ENCODE results near the gene BACH2.
"Not testable (repeated sequence)": the region's sequence is repeated elsewhere in the genome, so short reads cannot be mapped to it uniquely, and the experiment has no call there.

BACH2 gene

GRCh38 chr6:90032489-90033212 lies 264.0 kb downstream of the BACH2 start:
- DNase-seq (ENCODE audit: low read depth in 2 of 2): not testable (repeated sequence)

DNA sequence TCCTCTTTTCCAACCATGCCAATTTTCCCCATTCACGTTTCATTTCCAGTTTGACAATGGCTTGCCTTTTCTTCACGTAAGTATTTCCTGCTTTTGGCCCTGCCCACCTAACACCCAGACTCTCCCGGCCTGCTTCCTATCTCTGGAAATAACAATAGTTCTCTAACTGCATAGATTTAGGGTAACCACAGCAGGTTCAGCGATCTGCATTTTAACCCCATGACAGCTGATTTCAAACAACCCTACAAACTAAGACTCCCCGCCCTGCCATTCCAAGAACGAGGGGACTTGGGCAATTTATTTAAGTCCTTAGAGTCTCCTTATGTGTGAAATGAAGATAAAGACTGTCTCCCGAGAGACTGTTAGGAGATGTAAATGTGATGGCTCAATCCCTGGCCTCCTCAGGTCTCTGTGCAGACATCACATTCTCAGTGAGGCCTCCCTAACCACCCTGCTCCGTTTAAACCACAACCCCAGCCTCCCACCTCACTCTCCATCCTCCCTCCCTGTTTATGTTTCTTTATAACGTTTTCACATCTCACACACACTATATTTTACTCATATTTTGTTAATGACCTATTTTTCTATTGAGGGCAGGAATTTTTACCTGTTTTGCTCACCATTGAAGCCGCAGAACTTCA lies 267.5 kb downstream of the BACH2 start:
- no peak for DNase-seq (ENCODE audit: low read depth in 2 of 2)

DNA sequence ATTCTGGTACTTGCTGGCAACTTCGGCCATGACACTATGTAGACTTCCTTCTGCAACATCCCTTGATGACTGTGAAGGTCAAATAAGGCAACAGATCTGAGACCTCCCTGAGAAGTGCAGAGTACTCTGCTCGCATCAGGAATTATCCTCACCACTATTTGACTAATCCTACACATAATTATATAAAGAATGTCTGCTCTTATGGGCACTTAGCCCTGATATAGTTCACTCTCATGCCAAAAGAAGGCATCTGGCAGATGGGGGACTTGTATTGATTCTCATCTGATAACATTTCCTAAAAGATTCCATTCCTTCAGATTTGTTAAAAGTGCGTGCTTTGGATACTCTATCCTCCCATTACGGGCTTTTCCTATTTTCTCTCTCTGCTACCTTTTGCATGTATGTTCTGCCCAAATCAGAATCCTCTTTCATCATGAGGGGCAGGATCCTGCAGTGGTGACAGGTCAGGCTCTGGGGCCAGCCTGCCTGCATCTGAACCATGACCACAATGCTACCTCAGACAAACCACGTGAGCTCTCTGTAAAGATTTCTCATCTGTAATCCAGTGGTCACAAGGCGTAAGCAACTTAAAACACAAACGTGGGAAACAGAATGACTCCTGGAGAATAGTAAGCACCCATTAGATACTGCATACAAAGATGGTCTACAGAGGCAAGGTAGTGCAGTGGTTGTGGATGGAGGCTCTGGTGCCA lies 268.4 kb downstream of the BACH2 start:
- no peak for DNase-seq (ENCODE audit: low read depth in 2 of 2)

DNA sequence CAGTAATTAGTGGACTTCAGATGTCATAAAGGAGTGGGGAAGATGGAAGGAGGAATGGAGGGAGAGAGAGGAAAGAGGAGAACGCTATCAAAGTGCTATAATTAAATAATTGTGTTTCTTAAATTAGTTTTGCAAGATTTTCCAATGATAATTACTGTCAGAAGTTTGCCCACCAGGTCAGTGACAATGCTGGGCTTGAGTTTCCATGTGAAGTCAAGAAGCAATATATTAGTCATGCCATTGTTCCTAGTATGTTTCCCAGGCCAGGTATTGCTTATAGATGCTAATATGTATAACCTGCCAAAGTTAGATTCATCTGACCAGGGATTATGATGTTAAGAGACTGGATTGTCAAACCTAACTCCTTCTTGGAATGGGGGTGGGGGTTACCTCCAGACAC lies 270.4 kb downstream of the BACH2 start:
- DNase-seq (ENCODE audit: low read depth in 2 of 2): no peak

DNA sequence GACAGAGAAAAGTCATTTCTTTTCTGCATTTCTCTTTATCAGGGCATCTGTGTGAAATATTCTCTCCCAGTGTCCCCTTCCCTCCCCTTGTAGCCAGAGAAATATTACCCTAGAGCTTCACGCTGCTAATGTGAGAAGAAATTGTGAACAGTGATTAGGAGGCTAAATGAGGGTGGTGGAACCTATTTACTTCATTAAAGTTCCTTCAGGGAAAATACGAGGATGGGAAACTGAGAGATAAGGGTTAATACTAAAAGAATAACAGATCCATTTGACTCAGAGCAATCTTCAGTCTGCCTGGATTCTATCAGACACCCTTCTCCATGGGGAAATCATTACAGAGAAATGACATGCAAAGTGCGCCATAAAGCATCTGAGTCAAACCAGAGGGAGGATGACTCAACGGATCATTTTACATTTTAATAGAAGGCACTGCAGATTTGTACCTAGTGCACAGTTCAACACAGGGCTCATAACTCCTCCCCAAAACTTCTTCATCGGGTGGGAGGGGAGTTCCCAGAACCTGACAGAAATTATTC lies 271.1 kb downstream of the BACH2 start:
- peak in 1 of 2 donors; percentile 29 for DNase-seq (ENCODE audit: low read depth in 2 of 2)

- DNase-seq (ENCODE audit: low read depth in 2 of 2): no peak
These were observed 272.0 kb downstream of the BACH2 start for GRCh38 chr6:90024633-90025032.

GRCh38 chr6:90021711-90022110 lies 274.9 kb downstream of the BACH2 start:
- no peak for DNase-seq (ENCODE audit: low read depth in 2 of 2)

GRCh38 chr6:90020746-90021145 lies 275.9 kb downstream of the BACH2 start:
- no peak for DNase-seq (ENCODE audit: low read depth in 2 of 2)

- no peak for DNase-seq (ENCODE audit: low read depth in 2 of 2)
These were observed 277.4 kb downstream of the BACH2 start for GRCh38 chr6:90019216-90019615.

DNA sequence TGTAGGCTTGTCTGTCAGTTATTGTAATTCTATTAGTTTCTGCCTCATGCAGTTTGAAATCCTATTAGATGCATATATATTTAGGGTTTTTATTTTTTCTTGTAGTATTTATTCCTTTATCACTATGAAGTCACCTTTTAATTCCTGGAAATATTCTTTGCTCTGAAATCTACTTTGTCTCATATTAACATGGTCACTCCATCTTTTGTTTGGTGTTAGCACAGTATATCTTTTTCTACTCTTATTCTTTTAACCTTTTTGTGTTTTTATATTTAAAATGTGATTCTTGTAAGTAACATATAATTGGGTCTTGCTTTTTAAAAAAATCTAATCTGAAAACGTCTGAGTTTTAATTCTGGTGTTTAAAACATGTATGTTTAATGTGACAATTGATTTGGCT lies 280.8 kb downstream of the BACH2 start:
- no peak for DNase-seq (ENCODE audit: low read depth in 2 of 2)

DNA sequence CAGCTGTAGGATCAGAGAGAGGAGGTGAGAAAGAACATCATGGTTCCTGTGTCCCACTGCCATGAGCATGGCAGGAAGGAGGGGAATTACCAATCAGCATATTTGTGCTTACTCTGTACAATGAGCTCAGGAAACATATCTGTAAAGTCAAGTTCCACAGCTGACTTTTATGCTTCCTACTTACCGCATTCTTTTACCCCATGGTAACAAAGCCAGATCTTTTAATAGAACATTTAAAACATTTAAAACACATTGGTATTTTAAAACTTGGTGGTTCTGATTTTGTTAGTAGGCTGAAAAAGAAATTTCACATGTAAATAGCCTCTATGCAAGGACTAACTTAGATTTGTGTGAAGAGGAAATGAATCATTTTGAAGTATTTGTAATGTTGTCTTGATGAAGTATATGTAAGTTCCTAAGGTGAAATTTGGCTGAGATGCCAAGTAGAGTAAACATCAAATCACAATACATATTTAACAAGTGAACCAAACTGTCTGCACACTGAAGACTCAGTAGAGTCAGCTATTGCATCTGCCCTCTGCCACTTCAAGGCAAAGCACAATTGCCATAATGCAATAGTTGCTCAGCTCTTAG lies 287.6 kb downstream of the BACH2 start:
- no peak for DNase-seq (ENCODE audit: low read depth in 2 of 2)

DNA sequence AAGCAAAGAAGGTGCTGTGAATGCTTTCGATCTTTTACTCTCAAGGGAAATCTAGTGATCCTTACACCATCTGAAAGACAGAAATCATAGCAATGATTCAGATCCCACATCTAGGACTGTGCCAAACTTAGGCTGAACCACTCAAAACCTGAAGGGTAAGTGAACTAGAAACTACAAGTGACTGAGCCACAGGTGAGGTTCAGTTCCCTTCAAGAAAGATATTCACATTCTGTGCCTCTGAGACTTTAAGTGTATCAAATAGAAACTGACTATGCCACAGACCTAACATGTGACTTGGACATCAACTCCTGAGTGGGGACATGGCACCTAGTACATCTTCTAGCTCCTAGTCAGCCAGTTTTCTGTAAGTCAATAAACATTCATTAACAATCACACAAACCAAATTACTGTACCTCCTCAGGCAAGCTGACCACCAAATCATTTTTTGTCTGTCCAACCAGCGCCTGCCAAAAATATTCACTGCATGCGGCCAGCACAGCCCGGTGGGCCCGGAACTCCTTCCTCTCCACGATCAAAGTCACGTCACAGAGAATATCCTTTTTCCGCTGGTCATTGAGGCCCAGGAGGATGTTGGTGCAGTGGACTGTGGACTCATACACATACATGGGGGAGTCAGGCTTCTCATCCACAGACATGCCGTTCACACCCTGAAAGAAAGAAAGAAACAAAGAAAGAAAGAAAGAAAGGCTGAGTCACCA lies 288.3 kb downstream of the BACH2 start:
- DNase-seq (ENCODE audit: low read depth in 2 of 2): no peak

DNA sequence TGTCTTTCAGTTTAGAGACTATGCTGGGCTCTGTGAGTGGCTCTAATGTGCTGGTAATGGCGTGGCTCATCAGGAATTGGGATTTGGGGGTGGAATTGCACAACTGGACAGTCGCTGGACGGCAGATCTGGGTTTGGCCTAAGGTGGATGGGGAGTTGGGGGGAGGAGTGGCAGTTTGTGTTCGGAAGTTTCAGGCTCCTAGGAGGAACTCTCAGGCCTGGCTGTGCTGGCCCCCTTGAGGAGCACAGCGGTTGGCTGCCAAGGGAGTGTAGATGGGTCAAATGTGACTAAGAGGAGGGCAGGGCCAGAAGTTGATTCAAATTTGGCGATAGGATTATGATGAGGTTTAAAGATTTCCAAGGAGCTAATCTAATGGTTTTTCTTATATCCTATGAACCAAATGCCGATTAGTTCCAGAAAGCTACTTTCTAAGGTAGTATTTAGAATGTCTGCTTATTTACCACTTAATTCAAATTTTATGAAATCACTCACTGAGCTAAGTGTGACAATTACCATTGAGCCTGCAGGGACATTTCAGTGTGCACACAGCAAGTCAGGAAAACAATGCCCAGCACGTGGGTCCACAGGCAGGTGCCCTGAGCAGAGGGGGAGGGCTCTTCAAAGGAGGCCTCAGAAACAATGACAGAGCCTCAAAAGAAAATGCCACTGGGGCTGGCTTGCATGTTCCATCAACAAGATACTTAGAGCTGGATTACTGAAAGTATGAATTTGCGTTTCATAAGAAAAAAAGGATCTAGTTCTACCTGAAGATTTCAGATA lies 291.4 kb downstream of the BACH2 start:
- DNase-seq (ENCODE audit: low read depth in 2 of 2): no peak

- no peak for DNase-seq (ENCODE audit: low read depth in 2 of 2)
These were observed 292.1 kb downstream of the BACH2 start for GRCh38 chr6:90004511-90004910.

DNA sequence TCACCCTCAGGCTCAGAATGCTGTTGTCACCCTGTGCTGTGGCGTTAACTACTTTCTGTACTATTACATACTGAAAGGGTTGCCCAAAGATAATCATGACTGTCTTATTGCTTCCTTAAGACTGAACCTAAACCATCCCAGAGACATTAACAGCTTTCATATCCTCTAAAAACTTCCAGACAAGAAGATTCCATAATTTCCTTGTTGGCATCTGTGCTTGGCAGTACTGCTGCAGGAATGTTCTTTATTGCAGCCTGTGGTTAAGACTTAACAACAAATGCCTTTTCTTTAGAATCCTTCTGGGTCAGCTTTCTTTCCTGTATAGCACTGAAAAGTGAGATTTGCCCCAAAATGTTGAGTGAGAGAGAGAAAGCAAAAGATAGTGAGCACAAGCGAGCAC lies 292.7 kb downstream of the BACH2 start:
- DNase-seq (ENCODE audit: low read depth in 2 of 2): no peak

GRCh38 chr6:90003069-90003795 lies 293.4 kb downstream of the BACH2 start:
- no peak for DNase-seq (ENCODE audit: low read depth in 2 of 2)

GRCh38 chr6:90000864-90001731 lies 295.5 kb downstream of the BACH2 start:
- no peak for DNase-seq (ENCODE audit: low read depth in 2 of 2)

DNA sequence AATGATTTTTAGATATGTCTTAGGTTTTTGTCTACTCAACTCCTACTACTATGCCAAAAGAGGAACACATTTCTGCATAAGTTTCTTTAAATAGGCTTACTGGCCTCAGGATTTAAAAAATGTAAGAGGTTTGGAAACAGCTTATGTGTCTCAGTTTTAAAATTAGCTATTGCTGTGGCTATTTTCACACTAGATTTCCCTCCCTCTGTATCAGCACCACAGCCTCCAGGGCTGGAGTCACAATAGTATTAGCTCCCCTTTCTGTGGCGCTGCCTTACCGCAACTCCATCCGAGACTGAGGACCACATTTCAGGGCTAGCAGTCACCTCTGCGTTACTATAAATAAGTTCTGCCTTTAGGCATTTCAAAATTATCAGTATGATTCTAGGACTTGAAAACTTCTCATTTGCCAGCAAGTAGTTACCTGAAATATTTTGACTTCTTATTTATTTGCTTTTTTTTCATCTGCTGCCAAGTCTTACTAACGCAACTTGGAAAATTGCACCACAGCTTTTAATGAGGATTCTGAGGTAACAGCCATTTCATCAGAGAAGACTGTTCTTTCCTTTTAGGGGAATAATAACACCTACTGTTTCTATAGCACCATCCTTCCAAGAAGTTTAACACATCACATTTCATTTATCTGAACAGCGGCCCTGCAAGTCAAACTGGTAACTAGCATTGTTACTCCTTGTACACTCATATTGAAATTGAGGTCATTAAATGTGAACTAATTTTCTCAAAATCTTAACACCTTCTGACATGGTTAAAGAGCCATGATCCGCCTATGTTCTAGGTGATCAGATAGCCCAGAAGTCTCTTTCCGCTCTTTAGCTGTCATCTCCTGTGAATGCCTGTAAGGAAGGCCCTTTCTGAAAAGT lies 296.5 kb downstream of the BACH2 start:
- DNase-seq (ENCODE audit: low read depth in 2 of 2): no peak

Data from stimulated activated CD4-positive, alpha-beta T cell treated with anti-CD3 and anti-CD28 coated beads, Interleukin-1b, Interleukin-23, amount 100 ng/mL, for 1 hour (primary cell).